HepG2 (cell line): ENCODE measurements around the gene EPN3. TPM values are rescaled to one million over a fixed set of nuclear protein-coding genes. Genes with fewer than 3 reads are reported as not detected.

Experiments
- ARNTL ChIP-seq: sonication (generic); formaldehyde crosslinking; IDR thresholded peaks from 2 replicates; pipeline ENCODE4 v1.4.0; 2020; ENCODE audit warnings: mild to moderate bottlenecking, missing genetic modification reagents
- ATRX ChIP-seq: sonication (generic); formaldehyde crosslinking; IDR thresholded peaks from 2 replicates; pipeline ENCODE4 v1.4.0; 2020; ENCODE audit warnings: missing genetic modification reagents, borderline replicate concordance
- CCAR2 ChIP-seq: fragments of 200-400 bp; formaldehyde crosslinking; optimal IDR thresholded peaks from 2 replicates; pipeline ENCODE3; 2018; ENCODE audit warnings: low read depth, mild to moderate bottlenecking, low read length, moderate library complexity
- EP300 ChIP-seq, 3 experiments: sonication (generic) in 1 of 3; formaldehyde crosslinking in 1 of 3; IDR thresholded peaks; 2 replicates each; pipeline versions ENCODE4 v1.5.1 to v1.6.1; 2011 to 2020; ENCODE audit warnings: low read depth in 2 of 3, low read length in 2 of 3, borderline replicate concordance in 1 of 3, improper control_type of control experiment in 1 of 3, mild to moderate bottlenecking in 1 of 3, missing genetic modification reagents in 1 of 3, moderate library complexity in 1 of 3
- FOXA3 ChIP-seq: IDR thresholded peaks from 2 replicates; pipeline ENCODE4 v1.6.1; 2016; ENCODE audit warnings: missing genetic modification reagents, missing compliant biosample characterization
- GABPB1 ChIP-seq: IDR thresholded peaks from 2 replicates; pipeline ENCODE4 v1.6.1; 2016; ENCODE audit warnings: mild to moderate bottlenecking, missing genetic modification reagents, moderate library complexity, missing compliant biosample characterization
- GATAD2A ChIP-seq: IDR thresholded peaks from 2 replicates; pipeline ENCODE4 v1.6.1; 2016
- KLF13 ChIP-seq: sonication (generic); formaldehyde crosslinking; IDR thresholded peaks from 2 replicates; pipeline ENCODE4 v1.4.0; 2020; ENCODE audit warnings: mild to moderate bottlenecking, missing genetic modification reagents
- MIER3 ChIP-seq: IDR thresholded peaks from 2 replicates; pipeline ENCODE4 v1.6.1; 2016; ENCODE audit warnings: missing compliant biosample characterization, borderline replicate concordance
- NCOR1 ChIP-seq: fragments of 200-600 bp; sonication (generic); IDR thresholded peaks from 2 replicates; pipeline ENCODE4 v1.7.0; 2017; ENCODE audit warnings: antibody characterized with exemption, low read length, borderline replicate concordance
- NFKB2 ChIP-seq: sonication (generic); formaldehyde crosslinking; IDR thresholded peaks from 2 replicates; pipeline ENCODE4 v1.4.0; 2020; ENCODE audit warnings: missing genetic modification reagents, borderline replicate concordance
- SALL2 ChIP-seq: sonication (generic); formaldehyde crosslinking; IDR thresholded peaks from 2 replicates; pipeline ENCODE4 v1.8.1; 2023; ENCODE audit warnings: mild to moderate bottlenecking, missing genetic modification reagents, inconsistent platforms
- SP5 ChIP-seq: IDR thresholded peaks from 2 replicates; pipeline ENCODE4 v1.6.1; 2016; ENCODE audit warnings: low read depth, borderline replicate concordance
- XBP1 ChIP-seq: sonication (generic); formaldehyde crosslinking; IDR thresholded peaks from 2 replicates; pipeline ENCODE4 v1.5.0; 2020; ENCODE audit warnings: missing genetic modification reagents
- ZFP1 ChIP-seq: IDR thresholded peaks from 2 replicates; pipeline ENCODE4 v1.6.1; 2016
- ZNF775 ChIP-seq: sonication (generic); formaldehyde crosslinking; IDR thresholded peaks from 2 replicates; pipeline ENCODE4 v1.4.0; 2020; ENCODE audit warnings: missing genetic modification reagents, mild to moderate bottlenecking, moderate library complexity, borderline replicate concordance
- ZNF776 ChIP-seq: sonication (generic); formaldehyde crosslinking; IDR thresholded peaks from 2 replicates; pipeline ENCODE4 v1.4.0; 2020; ENCODE audit warnings: mild to moderate bottlenecking, missing genetic modification reagents
- ZNF788 ChIP-seq: sonication (generic); formaldehyde crosslinking; IDR thresholded peaks from 2 replicates; pipeline ENCODE4 v1.5.0; 2020; ENCODE audit warnings: mild to moderate bottlenecking, missing genetic modification reagents, borderline replicate concordance
- ZNF891 ChIP-seq: sonication (generic); formaldehyde crosslinking; IDR thresholded peaks from 2 replicates; pipeline ENCODE4 v1.5.0; 2020; ENCODE audit warnings: mild to moderate bottlenecking, missing genetic modification reagents
- polyA plus RNA-seq, 8 experiments: library from polyadenylated mRNA; depleted of rRNA in 3 of 8; stranded (reverse) in 7 of 8; unstranded in 1 of 8; fragments of >200 nt; fragmentation: Illumina TruSeq in 4 of 8; extraction: Trizol in 4 of 8; gene quantifications; 2 replicates each; pipeline versions ENCODE4 v1.2.1 to v1.2.3, GENCODE V29; 2011 to 2016; ENCODE audit warnings: low read depth in 4 of 8, missing spikeins in 1 of 8, mixed read lengths in 1 of 8; ENCODE audit not compliant: insufficient read depth in 1 of 8
- total RNA-seq, 5 experiments: library from RNA; depleted of rRNA; stranded (reverse); fragments of >200 nt; fragmentation: Illumina TruSeq; extraction: Trizol; gene quantifications; 2 replicates each; pipeline ENCODE4 v1.2.3, GENCODE V29; 2016; ENCODE audit warnings: low read depth in 1 of 5
- TF ChIP-seq, protein P1 (sequence below): sonication (generic); formaldehyde crosslinking; conservative IDR thresholded peaks from 2 replicates; pipeline ENCODE4 v1.4.0; 2020; ENCODE audit warnings: missing genetic modification reagents
- TF ChIP-seq, protein P2 (sequence below): sonication (generic); formaldehyde crosslinking; IDR thresholded peaks from 2 replicates; pipeline ENCODE4 v1.4.0; 2020; ENCODE audit warnings: mild to moderate bottlenecking, missing genetic modification reagents, borderline replicate concordance
- TF ChIP-seq, protein P3 (sequence below): IDR thresholded peaks from 2 replicates; pipeline ENCODE4 v1.6.1; 2016
- TF ChIP-seq, protein P4 (sequence below): sonication (generic); formaldehyde crosslinking; IDR thresholded peaks from 2 replicates; pipeline ENCODE4 v1.4.0; 2020; ENCODE audit warnings: low read depth, missing genetic modification reagents

EPN3 gene
- total and polyA plus RNA-seq, 2 of the 13 experiments (the other 11 are each of a cell fraction or from before 2014, with no cell fraction given): 0.11 to 0.95 TPM

DNA sequence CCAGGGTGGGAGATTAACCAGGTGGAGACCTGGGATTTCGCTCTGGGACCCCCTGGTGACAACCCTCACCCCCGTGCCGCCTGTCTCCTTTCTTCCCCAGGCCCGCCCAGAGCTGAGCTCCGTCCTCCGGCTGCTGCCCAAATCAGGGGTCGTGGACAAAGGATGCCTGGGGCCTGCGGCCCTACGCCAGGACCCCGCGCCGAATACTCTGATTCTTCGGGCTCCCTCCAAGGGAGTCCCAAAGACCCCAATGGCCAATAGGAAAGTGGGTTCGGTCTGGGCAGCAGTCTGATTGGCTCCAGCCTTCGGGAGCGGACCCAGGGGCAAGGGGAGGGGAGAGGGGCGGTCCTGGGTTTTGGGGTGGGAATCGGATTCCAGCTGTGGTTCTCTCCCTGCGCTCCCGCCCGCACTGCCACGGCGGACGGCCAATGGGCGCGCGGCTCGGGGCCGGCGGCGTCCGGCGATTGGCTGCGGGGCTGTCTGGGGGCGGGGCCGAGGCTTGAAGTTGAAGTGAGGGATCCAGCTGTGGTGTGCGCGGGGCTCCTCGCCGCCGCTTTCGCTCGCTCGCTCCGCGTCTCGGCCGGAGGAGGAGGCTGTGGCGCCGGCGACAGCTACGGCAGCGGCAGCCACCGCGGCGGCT, 27.8 kb downstream of the EPN3 start, which contains the start of gene CACNA1G (continued):
- no peak for TF ChIP-seq ZNF775
- TF ChIP-seq KLF13 (CRISPR knock-in tag): no peak
- TF ChIP-seq SP5 (CRISPR knock-in tag): peak; percentile 46; the same call in 1 of the 2 replicates
- no peak for TF ChIP-seq ZNF788 (CRISPR knock-in tag)
- TF ChIP-seq NFKB2: no peak; the same call in 1 of the 2 replicates
- TF ChIP-seq, protein P1, sequence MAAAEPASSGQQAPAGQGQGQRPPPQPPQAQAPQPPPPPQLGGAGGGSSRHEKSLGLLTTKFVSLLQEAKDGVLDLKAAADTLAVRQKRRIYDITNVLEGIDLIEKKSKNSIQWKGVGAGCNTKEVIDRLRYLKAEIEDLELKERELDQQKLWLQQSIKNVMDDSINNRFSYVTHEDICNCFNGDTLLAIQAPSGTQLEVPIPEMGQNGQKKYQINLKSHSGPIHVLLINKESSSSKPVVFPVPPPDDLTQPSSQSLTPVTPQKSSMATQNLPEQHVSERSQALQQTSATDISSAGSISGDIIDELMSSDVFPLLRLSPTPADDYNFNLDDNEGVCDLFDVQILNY (CRISPR knock-in tag): 0 out of 2 replicates have a peak, but pooled peaks have one; percentile 50
- TF ChIP-seq NCOR1: no peak
- no peak for TF ChIP-seq ZFP1 (CRISPR knock-in tag)
- TF ChIP-seq, protein P2, sequence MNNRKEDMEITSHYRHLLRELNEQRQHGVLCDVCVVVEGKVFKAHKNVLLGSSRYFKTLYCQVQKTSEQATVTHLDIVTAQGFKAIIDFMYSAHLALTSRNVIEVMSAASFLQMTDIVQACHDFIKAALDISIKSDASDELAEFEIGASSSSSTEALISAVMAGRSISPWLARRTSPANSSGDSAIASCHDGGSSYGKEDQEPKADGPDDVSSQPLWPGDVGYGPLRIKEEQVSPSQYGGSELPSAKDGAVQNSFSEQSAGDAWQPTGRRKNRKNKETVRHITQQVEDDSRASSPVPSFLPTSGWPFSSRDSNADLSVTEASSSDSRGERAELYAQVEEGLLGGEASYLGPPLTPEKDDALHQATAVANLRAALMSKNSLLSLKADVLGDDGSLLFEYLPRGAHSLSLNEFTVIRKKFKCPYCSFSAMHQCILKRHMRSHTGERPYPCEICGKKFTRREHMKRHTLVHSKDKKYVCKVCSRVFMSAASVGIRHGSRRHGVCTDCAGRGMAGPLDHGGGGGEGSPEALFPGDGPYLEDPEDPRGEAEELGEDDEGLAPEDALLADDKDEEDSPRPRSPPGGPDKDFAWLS (CRISPR knock-in tag): no peak
- TF ChIP-seq ATRX: no peak
- TF ChIP-seq, protein P3, sequence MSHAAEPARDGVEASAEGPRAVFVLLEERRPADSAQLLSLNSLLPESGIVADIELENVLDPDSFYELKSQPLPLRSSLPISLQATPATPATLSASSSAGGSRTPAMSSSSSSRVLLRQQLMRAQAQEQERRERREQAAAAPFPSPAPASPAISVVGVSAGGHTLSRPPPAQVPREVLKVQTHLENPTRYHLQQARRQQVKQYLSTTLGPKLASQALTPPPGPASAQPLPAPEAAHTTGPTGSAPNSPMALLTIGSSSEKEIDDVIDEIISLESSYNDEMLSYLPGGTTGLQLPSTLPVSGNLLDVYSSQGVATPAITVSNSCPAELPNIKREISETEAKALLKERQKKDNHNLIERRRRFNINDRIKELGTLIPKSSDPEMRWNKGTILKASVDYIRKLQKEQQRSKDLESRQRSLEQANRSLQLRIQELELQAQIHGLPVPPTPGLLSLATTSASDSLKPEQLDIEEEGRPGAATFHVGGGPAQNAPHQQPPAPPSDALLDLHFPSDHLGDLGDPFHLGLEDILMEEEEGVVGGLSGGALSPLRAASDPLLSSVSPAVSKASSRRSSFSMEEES (CRISPR knock-in tag): no peak
- no peak for TF ChIP-seq GATAD2A (CRISPR knock-in tag)
- TF ChIP-seq ZNF776: no peak
- TF ChIP-seq SALL2 (CRISPR knock-in tag): no peak
- TF ChIP-seq MIER3 (CRISPR knock-in tag): no peak
- TF ChIP-seq, protein P4, sequence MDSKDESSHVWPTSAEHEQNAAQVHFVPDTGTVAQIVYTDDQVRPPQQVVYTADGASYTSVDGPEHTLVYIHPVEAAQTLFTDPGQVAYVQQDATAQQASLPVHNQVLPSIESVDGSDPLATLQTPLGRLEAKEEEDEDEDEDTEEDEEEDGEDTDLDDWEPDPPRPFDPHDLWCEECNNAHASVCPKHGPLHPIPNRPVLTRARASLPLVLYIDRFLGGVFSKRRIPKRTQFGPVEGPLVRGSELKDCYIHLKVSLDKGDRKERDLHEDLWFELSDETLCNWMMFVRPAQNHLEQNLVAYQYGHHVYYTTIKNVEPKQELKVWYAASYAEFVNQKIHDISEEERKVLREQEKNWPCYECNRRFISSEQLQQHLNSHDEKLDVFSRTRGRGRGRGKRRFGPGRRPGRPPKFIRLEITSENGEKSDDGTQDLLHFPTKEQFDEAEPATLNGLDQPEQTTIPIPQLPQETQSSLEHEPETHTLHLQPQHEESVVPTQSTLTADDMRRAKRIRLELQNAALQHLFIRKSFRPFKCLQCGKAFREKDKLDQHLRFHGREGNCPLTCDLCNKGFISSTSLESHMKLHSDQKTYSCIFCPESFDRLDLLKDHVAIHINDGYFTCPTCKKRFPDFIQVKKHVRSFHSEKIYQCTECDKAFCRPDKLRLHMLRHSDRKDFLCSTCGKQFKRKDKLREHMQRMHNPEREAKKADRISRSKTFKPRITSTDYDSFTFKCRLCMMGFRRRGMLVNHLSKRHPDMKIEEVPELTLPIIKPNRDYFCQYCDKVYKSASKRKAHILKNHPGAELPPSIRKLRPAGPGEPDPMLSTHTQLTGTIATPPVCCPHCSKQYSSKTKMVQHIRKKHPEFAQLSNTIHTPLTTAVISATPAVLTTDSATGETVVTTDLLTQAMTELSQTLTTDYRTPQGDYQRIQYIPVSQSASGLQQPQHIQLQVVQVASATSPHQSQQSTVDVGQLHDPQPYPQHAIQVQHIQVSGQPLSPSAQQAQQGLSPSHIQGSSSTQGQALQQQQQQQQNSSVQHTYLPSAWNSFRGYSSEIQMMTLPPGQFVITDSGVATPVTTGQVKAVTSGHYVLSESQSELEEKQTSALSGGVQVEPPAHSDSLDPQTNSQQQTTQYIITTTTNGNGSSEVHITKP: no peak
- TF ChIP-seq EP300 (IDR thresholded peaks at IDR 0.05; ENCODE audit: low read depth in 2 of 2, low read length in 2 of 2): no peak
- TF ChIP-seq EP300 (CRISPR knock-in tag; IDR thresholded peaks at IDR 0.05; ENCODE audit: borderline replicate concordance): no peak
- no peak for TF ChIP-seq XBP1 (CRISPR knock-in tag)
- TF ChIP-seq ARNTL (CRISPR knock-in tag): no peak
- TF ChIP-seq GABPB1 (CRISPR knock-in tag): no peak; the same call in 1 of the 2 replicates
- TF ChIP-seq CCAR2: no peak
- TF ChIP-seq FOXA3 (CRISPR knock-in tag): no peak
- TF ChIP-seq ZNF891: no peak
